Amniotic epithelial cell (primary cell): ENCODE data around the gene CD109.
"Not testable (repeated sequence)": the region's sequence is repeated elsewhere in the genome, so short reads cannot be mapped to it uniquely, and the experiment has no call there.

Experiments used
- DNase-seq: peaks from one replicate; pipeline ENCODE4 v3.0.0-alpha.2; 2010; ENCODE audit warnings: low read depth

The CD109 gene

DNA sequence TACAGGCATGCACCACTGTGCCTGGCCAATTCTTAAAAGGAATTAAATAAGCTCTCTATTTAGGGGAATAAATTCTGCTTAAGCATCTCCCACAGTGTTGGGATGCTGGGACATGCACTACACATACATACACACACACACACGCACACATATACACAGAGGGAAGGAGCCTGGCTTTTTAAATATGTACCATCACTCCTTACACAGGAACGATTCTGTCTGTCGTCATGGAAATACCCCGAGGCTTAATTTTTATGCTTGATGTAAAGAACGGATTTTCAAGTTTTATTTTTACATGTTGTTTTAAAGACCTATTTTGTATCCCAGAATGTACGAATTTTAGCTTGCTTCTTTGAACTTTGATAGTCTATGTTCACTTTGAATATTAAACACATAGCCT lies 95.3 kb downstream of the CD109 start:
- no peak for DNase-seq

- no peak for DNase-seq
Observed at GRCh38 chr6:73792738-73793137, 96.7 kb downstream of the CD109 start.

- no peak for DNase-seq
Observed at GRCh38 chr6:73796881-73797280, 100.9 kb downstream of the CD109 start.

GRCh38 chr6:73797861-73798260 lies 101.9 kb downstream of the CD109 start:
- peak; percentile 10 for DNase-seq

DNA sequence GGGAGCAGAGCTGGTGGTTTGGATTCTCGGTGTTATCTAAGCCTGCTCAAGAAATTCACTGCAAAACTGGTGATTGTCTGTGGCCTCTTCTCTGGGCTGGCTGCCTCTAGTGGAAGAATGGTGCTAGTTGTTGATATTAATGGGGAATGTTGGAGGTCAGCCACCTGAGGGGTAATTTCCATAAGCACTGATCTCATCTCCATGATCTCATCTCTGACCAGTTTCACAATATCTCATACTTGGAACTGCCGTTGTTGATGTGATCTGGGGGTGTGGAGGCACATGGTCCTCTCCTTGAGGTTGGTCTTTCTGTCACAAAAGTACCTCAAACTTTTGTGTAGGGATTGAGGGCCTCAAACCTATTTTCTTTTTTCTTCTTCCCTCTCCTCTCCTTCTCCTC lies 102.6 kb downstream of the CD109 start:
- peak; percentile 98 for DNase-seq

GRCh38 chr6:73800997-73801396 lies 105.0 kb downstream of the CD109 start:
- DNase-seq, result peak; percentile 19

- DNase-seq, result no peak
Observed at GRCh38 chr6:73801652-73802268, 105.8 kb downstream of the CD109 start.

DNA sequence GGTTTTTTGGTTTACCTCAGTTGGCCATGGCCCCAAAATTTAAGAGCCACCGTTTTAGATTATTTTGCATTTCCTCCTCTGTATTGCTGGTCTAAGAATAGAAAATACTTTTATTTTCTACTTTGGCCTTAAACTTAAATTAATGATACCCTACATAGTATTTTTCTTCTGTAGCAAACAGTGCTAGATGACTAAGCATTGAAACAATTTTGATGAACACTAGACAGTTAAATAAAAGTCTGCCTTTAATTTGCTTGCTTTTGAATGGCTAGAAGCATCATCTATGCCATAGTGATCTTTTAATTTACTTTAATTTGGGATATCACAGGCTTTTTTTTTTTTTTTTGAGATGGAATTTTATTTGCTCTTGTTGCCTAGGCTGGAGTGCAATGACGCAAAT lies 106.4 kb downstream of the CD109 start:
- DNase-seq, result peak; percentile 9

DNA sequence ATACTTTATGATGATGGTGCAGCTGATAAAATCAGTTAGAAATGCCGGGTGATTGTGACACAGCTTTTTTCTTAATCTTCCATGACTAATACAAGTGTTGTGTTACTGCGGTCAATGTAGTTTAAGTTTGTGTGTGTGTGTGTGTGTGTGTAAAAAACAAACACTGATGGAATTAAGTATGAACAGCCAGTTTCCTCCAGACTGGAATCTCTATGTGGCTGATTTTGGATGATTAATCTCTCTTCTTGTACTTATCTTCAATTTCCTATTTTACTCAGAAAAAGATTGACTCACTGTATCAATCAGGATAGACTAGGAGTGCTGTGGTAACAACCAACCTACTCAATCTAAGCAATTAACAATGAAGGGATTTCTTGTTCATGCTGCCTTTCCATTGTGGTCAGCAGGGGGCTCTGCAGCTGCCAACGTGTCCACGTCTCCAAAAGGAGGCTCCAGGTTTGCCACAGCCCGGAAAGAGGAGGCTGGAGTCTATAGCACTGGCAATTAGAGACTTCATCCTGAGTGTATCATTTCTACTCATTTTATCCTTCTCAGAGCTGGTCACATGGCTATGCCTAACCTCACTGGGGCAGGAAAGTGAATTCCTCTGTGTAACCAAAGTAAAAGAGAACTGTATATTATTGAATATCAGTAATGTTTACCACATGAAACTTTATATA lies 107.7 kb downstream of the CD109 start:
- DNase-seq, result peak; percentile 99

GRCh38 chr6:73805221-73805620 lies 109.2 kb downstream of the CD109 start:
- DNase-seq, result not testable (repeated sequence)

GRCh38 chr6:73805982-73806381 lies 110.0 kb downstream of the CD109 start:
- not testable (repeated sequence) for DNase-seq

GRCh38 chr6:73811706-73812105 lies 115.7 kb downstream of the CD109 start:
- no peak for DNase-seq

- no peak for DNase-seq
Observed at GRCh38 chr6:73817253-73817652, 121.2 kb downstream of the CD109 start.

DNA sequence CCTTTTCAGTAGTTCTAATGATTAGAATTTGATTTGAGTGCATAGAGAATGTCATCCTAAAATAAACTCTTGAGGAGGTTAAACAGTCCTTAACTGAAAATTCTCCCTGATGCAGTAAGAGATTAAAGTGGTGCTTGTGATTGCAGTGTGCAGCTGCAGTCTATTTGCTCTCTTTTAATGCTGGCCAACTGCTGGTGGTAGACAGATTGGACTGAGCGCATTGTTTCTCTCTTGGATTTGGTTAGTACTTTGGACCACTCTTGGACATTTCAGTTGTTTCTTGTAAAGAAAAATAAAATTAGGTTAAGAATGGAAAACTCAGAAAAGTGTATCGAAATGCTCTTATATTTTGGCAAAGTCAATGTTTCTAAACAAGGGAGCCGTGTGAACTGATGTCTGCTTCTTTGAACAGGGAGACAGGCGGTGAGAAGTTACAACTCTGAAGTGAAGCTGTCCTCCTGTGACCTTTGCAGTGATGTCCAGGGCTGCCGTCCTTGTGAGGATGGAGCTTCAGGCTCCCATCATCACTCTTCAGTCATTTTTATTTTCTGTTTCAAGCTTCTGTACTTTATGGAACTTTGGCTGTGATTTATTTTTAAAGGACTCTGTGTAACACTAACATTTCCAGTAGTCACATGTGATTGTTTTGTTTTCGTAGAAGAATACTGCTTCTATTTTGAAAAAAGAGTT lies 127.2 kb downstream of the CD109 start:
- no peak for DNase-seq

- DNase-seq, result no peak
Observed at GRCh38 chr6:73823832-73824231, 127.8 kb downstream of the CD109 start.

DNA sequence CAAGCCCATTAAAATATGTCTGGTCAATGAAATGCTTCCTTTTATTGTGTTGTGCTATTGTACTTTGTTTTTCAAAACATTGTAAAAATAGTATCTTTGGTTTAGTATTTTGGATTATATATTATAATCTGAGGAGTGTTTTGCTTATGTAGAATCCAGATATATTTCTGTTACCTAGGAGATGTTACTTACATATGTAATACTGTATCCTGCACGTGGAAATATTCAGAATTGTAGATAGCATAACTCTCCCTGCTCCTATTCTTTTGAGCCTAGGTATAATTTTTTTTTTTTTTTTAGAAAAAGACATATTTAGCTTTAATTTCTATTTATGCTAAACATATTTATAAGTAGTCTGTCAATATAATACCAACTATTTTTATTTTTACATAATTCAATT lies 130.6 kb downstream of the CD109 start:
- no peak for DNase-seq

DNA sequence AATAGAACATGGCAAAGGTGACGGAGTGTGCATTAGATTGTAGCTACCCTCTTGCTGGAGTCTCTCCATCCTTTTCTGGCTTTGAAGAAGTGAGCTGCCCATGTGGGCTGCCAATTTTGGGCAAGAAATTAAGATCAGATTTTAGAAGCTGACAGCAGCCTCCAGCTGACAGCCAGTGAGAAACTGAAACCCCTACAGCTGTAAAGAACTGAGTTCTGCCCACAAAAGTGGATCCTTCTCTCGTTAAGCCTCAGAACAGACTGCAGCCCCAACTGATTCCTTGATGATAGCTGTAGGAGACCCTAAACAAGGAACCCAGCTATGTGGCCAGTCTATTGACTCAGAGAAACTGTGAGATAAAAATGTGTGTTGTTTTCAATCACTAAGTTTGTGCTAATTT lies 134.1 kb downstream of the CD109 start:
- DNase-seq, result no peak

- no peak for DNase-seq
Observed at GRCh38 chr6:73832313-73832712, 136.3 kb downstream of the CD109 start.

DNA sequence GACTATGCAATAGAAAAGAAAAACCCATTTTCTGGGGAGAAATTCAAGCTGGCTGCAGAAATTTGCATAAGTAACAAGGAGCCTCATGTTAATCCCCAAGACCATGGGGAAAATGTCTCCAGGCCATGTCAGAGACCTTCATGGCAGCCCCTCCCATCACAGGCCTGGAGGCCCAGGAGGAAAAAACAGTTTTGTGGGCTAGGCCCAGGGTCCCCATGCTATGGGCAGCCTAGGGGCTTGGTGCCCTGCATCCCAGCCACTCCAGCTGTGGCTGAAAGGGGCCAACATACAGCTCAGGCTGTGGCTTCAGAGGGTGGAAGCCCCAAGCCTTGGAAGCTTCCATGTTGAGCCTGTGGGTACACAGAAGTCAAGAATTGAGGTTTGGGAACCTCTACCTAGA lies 148.7 kb downstream of the CD109 start:
- DNase-seq, result not testable (repeated sequence)

GRCh38 chr6:73851048-73851447 lies 155.0 kb downstream of the CD109 start:
- not testable (repeated sequence) for DNase-seq

GRCh38 chr6:73854998-73855718 lies 159.2 kb downstream of the CD109 start:
- DNase-seq, result peak; percentile 70

DNA sequence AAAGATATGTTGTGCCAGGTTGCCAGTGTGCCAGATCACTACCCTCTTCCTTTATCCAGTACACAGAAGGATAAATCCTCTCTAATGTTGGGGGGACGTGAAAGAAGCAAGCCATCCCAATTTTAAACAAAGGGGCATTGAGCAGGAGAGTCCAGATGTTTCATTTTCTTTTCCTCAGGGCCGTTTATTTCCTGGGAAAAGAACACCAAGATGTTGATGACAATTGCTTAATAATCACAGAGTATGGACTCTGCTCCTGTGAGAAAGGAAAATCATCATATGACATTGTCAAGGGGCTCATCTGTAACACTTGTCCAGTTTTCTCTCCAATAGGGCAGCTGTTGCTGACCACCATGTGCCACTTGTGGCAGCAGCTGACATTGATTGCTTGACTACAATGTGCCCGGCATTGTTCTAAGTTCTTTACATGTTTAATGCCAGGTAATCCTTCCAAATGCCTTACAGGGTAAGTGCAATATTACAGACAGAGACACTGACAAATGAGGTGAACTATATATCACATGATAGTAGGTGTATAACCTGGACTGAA lies 161.4 kb downstream of the CD109 start:
- DNase-seq, result no peak
